Body of pancreas (tissue), 4 donors: ENCODE data around the gene PINK1. TPM values are rescaled to one million over a fixed set of nuclear protein-coding genes. Genes with fewer than 3 reads are reported as not detected.

ENCODE experiments used
- ATAC-seq: fragments of 150-250 bp; one replicate; pipeline ENCODE4 v1.9.1; 2016
- DNase-seq, 4 donors: peaks; one replicate each; pipeline ENCODE4 v3.0.0-alpha.2; 2019
- H3K27ac ChIP-seq, 4 donors: fragments of 200-600 bp; sonication (generic); 1 replicate in 3 of 4; 2 replicates in 1 of 4; pipeline versions ENCODE4 v1.5.1 to v1.6.1; 2016 to 2019; ENCODE audit warnings: mild to moderate bottlenecking in 1 of 4, mixed read lengths in 1 of 4, moderate library complexity in 1 of 4
- H3K27me3 ChIP-seq, 2 donors: fragments of 200-600 bp; sonication (generic); one replicate each; pipeline ENCODE4 v1.6.0; 2016; ENCODE audit warnings: mild to moderate bottlenecking in 1 of 2
- H3K36me3 ChIP-seq, 2 donors: fragments of 200-600 bp; sonication (generic); replicated peaks in 1 of 2; 2 replicates each; pipeline ENCODE4 v1.5.1; 2016; ENCODE audit warnings: low read depth in 2 of 2; ENCODE audit not compliant: insufficient read depth in 1 of 2
- H3K4me1 ChIP-seq: fragments of 200-600 bp; sonication (generic); one replicate; pipeline ENCODE4 v1.6.0; 2016
- H3K4me3 ChIP-seq, 2 donors: fragments of 200-600 bp; sonication (generic); 1 replicate in 1 of 2; 2 replicates in 1 of 2; pipeline ENCODE4 v1.5.1; 2016 to 2019
- H3K9me3 ChIP-seq, 3 donors: fragments of 200-600 bp; sonication (generic); 1 replicate in 2 of 3; 2 replicates in 1 of 3; pipeline ENCODE4 v1.5.1; 2016
- CTCF ChIP-seq, 7 experiments: fragments of 450-650 bp in 4 of 7; fragments of 200-600 bp in 3 of 7; sonication (generic) in 3 of 7; IDR thresholded peaks; one replicate each; pipeline ENCODE4 v1.5.1; 2016 to 2019; ENCODE audit warnings: antibody characterized with exemption in 7 of 7
- POLR2A ChIP-seq, 3 donors: fragments of 450-650 bp; IDR thresholded peaks; one replicate each; pipeline ENCODE4 v1.6.1; 2016; ENCODE audit warnings: antibody characterized with exemption in 3 of 3, mild to moderate bottlenecking in 2 of 3
- WGBS, 2 donors: methylation state at CpG; one replicate each; pipeline ENCODE4 v1.1.5; 2017; 5-methylcytosine and 5-hydroxymethylcytosine counted together
- intact Hi-C: fragments of 100-400 bp; cut with DNase I; formaldehyde crosslinking; loops from one replicate; pipeline ENCODE4 v1.15.1; 2023
- total RNA-seq, 2 donors: library from RNA; depleted of rRNA; stranded (reverse); fragments of >200 nt; gene quantifications; one replicate each; pipeline ENCODE4 v1.1.0, GENCODE V29; 2016

The PINK1 gene
- total RNA-seq, 2 donors from 2014 or later: 40.9 to 67.5 TPM

GRCh38 chr1:20686883-20687725 lies 53.8 kb downstream of the PINK1 start:
- Histone ChIP-seq H3K27ac (no peak overlapping the region), H3K36me3 (no peaks in the 10 kb centered on the region), H3K9me3 (no peaks in the 10 kb centered on the region), H3K4me3 (no peak overlapping the region), H3K27me3 (no peaks in the 10 kb centered on the region), H3K4me1 (no peaks in the 10 kb centered on the region)
- DNase-seq: no peak
- 53 to 76% methylated on average over 2 to 25 of the region's 26 CpGs for WGBS, 2 donors
- intact Hi-C loops: loop anchor here (5.0 kb wide), 1 partner anchor 500 kb away; no protein-coding TSS in a partner anchor
- no peak for TF ChIP-seq CTCF (IDR thresholded peaks at IDR 0.05)
- no peak for TF ChIP-seq POLR2A (IDR thresholded peaks at IDR 0.05)
- no peak for ATAC-seq

- H3K27ac ChIP-seq: no peak overlapping the region
- 74 to 76% methylated on average over 3 of the region's 3 CpGs for WGBS, 2 donors
Measured at GRCh38 chr1:20689645-20690056, 56.4 kb downstream of the PINK1 start.

GRCh38 chr1:20691872-20692271 lies 58.6 kb downstream of the PINK1 start:
- H3K36me3 ChIP-seq: no peaks in the 10 kb centered on the region
- DNase-seq (no peak), ATAC-seq (no peak)
- peaks cover 1% of the 10 kb centered on the region for H3K4me1 ChIP-seq
- TF ChIP-seq CTCF (IDR thresholded peaks at IDR 0.05) (no peak), POLR2A (IDR thresholded peaks at IDR 0.05) (no peak)
- intact Hi-C loops: no loop called here
- H3K27ac ChIP-seq: no peak overlapping the region
- WGBS, 2 donors: 72 to 88% methylated on average over 1 of the region's 1 CpG
- no peak overlapping the region for H3K4me3 ChIP-seq
- no peaks in the 10 kb centered on the region for H3K9me3 ChIP-seq
- no peaks in the 10 kb centered on the region for H3K27me3 ChIP-seq

More at GRCh38 chr1:20689645-20690056, 56.4 kb downstream of the PINK1 start:
- Histone ChIP-seq H3K4me3 (no peak overlapping the region), H3K27me3 (no peaks in the 10 kb centered on the region), H3K9me3 (no peaks in the 10 kb centered on the region), H3K4me1 (no peaks in the 10 kb centered on the region), H3K36me3 (no peaks in the 10 kb centered on the region)
- ATAC-seq (no peak), DNase-seq (no peak)
- TF ChIP-seq CTCF (IDR thresholded peaks at IDR 0.05) (no peak), POLR2A (IDR thresholded peaks at IDR 0.05) (no peak)
- intact Hi-C loops: loop anchor here (5.0 kb wide), 1 partner anchor 498 kb away; no protein-coding TSS in a partner anchor

GRCh38 chr1:20693623-20694022 lies 60.4 kb downstream of the PINK1 start:
- intact Hi-C loops: no loop called here
- ATAC-seq (no peak), DNase-seq (no peak)
- Histone ChIP-seq H3K4me3 (no peak overlapping the region), H3K4me1 (peaks cover 6% of the 10 kb centered on the region), H3K9me3 (no peaks in the 10 kb centered on the region), H3K27me3 (no peaks in the 10 kb centered on the region), H3K36me3 (no peaks in the 10 kb centered on the region), H3K27ac (no peak overlapping the region)
- 63 to 77% methylated on average over 2 of the region's 2 CpGs for WGBS, 2 donors
- TF ChIP-seq CTCF (IDR thresholded peaks at IDR 0.05): no peak
- TF ChIP-seq POLR2A (IDR thresholded peaks at IDR 0.05): no peak
